ENCODE data around the gene LANCL3.
"Not testable (repeated sequence)": the region's sequence is repeated elsewhere in the genome, so short reads cannot be mapped to it uniquely, and the experiment has no call there.

LANCL3 gene

GRCh38 chrX:37572108-37572587 is 687 bp downstream of the LANCL3 start:
- not testable (repeated sequence) for H3K27ac ChIP-seq
- TF ChIP-seq CTCF (IDR thresholded peaks at IDR 0.05) = peak; percentile 67

- H3K27ac ChIP-seq = not testable (repeated sequence)
These were observed 1.7 kb downstream of the LANCL3 start for GRCh38 chrX:37573121-37573520.

GRCh38 chrX:37578045-37578444 is 6.6 kb downstream of the LANCL3 start:
- H3K27ac ChIP-seq = no peak overlapping the region
- TF ChIP-seq CTCF (IDR thresholded peaks at IDR 0.05) (no peak), ZFX (IDR thresholded peaks at IDR 0.05; ENCODE audit: borderline replicate concordance) (no peak)

- no peak for TF ChIP-seq ZFX (IDR thresholded peaks at IDR 0.05; ENCODE audit: borderline replicate concordance)
- no peak for TF ChIP-seq CTCF (IDR thresholded peaks at IDR 0.05)
These were observed 8.6 kb downstream of the LANCL3 start for GRCh38 chrX:37580080-37580479.

GRCh38 chrX:37587337-37587736 is 15.9 kb downstream of the LANCL3 start:
- not testable (repeated sequence) for H3K27ac ChIP-seq

More at GRCh38 chrX:37580080-37580479, 8.6 kb downstream of the LANCL3 start:
- H3K27ac ChIP-seq = no peak overlapping the region

DNA sequence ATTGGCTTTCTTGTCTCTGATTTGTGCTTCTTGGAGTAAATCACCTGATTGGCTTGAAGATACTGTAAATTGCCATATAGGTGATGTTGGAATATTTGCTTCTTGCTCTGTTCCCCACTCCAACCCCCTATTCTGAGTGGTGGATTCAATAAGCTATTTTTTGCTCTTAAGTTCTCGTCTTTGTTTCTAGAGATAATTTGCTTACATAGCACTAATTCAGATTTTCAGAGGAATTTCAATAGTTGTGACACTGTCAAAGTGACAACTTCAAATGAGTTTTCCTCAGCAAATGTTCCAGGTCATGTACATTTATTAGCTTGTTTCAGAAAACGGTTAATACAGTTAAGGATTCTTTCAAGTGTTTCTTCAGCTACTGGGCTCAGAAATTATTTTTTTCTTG is 18.6 kb downstream of the LANCL3 start:
- no peak overlapping the region for H3K27ac ChIP-seq
- TF ChIP-seq CTCF (IDR thresholded peaks at IDR 0.05) = no peak
- no peak for TF ChIP-seq ZFX (IDR thresholded peaks at IDR 0.05; ENCODE audit: borderline replicate concordance)

- TF ChIP-seq CTCF (IDR thresholded peaks at IDR 0.05) (no peak), ZFX (IDR thresholded peaks at IDR 0.05; ENCODE audit: borderline replicate concordance) (no peak)
- H3K27ac ChIP-seq = no peak overlapping the region
These were observed 23.4 kb downstream of the LANCL3 start for GRCh38 chrX:37594755-37595382.

DNA sequence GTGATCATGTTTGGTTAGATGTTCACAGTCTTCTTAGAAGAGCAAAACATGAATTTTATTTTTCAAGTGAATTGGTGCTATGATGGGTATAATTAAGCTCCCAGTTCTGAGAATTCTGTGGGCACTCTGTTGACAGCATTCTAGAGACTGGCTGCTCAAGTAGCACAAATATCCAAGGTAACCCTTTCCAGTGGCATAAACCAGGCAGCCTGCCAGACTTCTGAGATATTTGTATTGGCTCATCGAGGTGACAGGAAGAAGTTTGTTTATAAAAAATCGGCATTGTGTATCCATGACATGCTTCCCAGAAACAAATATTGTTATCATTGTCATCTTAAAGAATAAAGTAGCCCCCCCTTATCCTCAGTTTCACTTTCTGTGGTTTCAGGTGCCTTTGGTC is 28.3 kb downstream of the LANCL3 start:
- no peak overlapping the region for H3K27ac ChIP-seq
- no peak for TF ChIP-seq CTCF (IDR thresholded peaks at IDR 0.05)
